HEK293 (cell line): ENCODE results near the gene PIK3C2B.
A peak's percentile ranks its signal among the peaks of the same experiment; 100 is the strongest.

Experiments
- GLI2 ChIP-seq: fragments of 450-650 bp; formaldehyde crosslinking; IDR thresholded peaks from 2 replicates; pipeline ENCODE4; 2017; ENCODE audit warnings: missing biosample characterization, missing genetic modification characterization, low read depth, borderline replicate concordance
- HIC1 ChIP-seq: fragments of 450-650 bp; formaldehyde crosslinking; IDR thresholded peaks from 2 replicates; pipeline ENCODE4 v1.5.1; 2016; ENCODE audit warnings: missing biosample characterization, missing genetic modification characterization
- IKZF3 ChIP-seq: fragments of 450-650 bp; IDR thresholded peaks from 2 replicates; pipeline ENCODE4 v1.5.0; 2018; ENCODE audit warnings: missing biosample characterization, mild to moderate bottlenecking, missing genetic modification characterization, moderate library complexity
- KLF1 ChIP-seq: fragments of 450-650 bp; formaldehyde crosslinking; IDR thresholded peaks from 2 replicates; pipeline ENCODE4 v1.5.1; 2016; ENCODE audit warnings: missing biosample characterization, missing genetic modification characterization
- OVOL3 ChIP-seq: fragments of 450-650 bp; formaldehyde crosslinking; IDR thresholded peaks from 2 replicates; pipeline ENCODE4 v1.5.1; 2016; ENCODE audit warnings: missing biosample characterization, missing genetic modification characterization
- REPIN1 ChIP-seq: fragments of 450-650 bp; formaldehyde crosslinking; IDR thresholded peaks from 2 replicates; pipeline ENCODE4 v1.5.1; 2017; ENCODE audit warnings: missing biosample characterization, missing genetic modification characterization, low read depth
- SALL2 ChIP-seq: fragments of 450-650 bp; formaldehyde crosslinking; IDR thresholded peaks from 2 replicates; pipeline ENCODE4 v1.5.0; 2017; ENCODE audit warnings: missing biosample characterization, mild to moderate bottlenecking, missing genetic modification characterization, borderline replicate concordance
- WT1 ChIP-seq: fragments of 450-650 bp; formaldehyde crosslinking; IDR thresholded peaks from 2 replicates; pipeline ENCODE4 v1.5.1; 2016; ENCODE audit warnings: missing biosample characterization, missing genetic modification characterization
- YY1 ChIP-seq: fragments of 450-650 bp; formaldehyde crosslinking; IDR thresholded peaks from 2 replicates; pipeline ENCODE4 v1.5.1; 2018; ENCODE audit warnings: missing biosample characterization, missing genetic modification characterization
- YY2 ChIP-seq: fragments of 450-650 bp; formaldehyde crosslinking; IDR thresholded peaks from 2 replicates; pipeline ENCODE4 v1.5.1; 2016; ENCODE audit warnings: missing biosample characterization, missing genetic modification characterization
- ZBTB11 ChIP-seq: fragments of 450-650 bp; formaldehyde crosslinking; conservative IDR thresholded peaks from 2 replicates; pipeline ENCODE4 v1.5.1; 2016; ENCODE audit warnings: low read depth, missing biosample characterization, missing genetic modification characterization
- ZBTB21 ChIP-seq: fragments of 450-650 bp; formaldehyde crosslinking; IDR thresholded peaks from 2 replicates; pipeline ENCODE4 v1.5.1; 2017; ENCODE audit warnings: missing biosample characterization, missing genetic modification characterization
- ZIC2 ChIP-seq: fragments of 450-650 bp; formaldehyde crosslinking; IDR thresholded peaks from 2 replicates; pipeline ENCODE4 v1.5.1; 2016; ENCODE audit warnings: missing biosample characterization, missing genetic modification characterization
- ZNF184 ChIP-seq: fragments of 450-650 bp; IDR thresholded peaks from 2 replicates; pipeline ENCODE4 v1.5.1; 2018; ENCODE audit warnings: missing biosample characterization, mild to moderate bottlenecking, missing genetic modification characterization
- ZNF211 ChIP-seq: fragments of 450-650 bp; formaldehyde crosslinking; IDR thresholded peaks from 2 replicates; pipeline ENCODE4 v1.5.1; 2016; ENCODE audit warnings: low read depth, missing biosample characterization, missing genetic modification characterization
- ZNF302 ChIP-seq: fragments of 450-650 bp; formaldehyde crosslinking; IDR thresholded peaks from 2 replicates; pipeline ENCODE4 v1.5.1; 2016; ENCODE audit warnings: missing biosample characterization, missing genetic modification characterization, low read depth
- ZNF362 ChIP-seq: fragments of 450-650 bp; formaldehyde crosslinking; IDR thresholded peaks from 2 replicates; pipeline ENCODE4 v1.5.1; 2016; ENCODE audit warnings: missing biosample characterization, missing genetic modification characterization
- ZNF404 ChIP-seq: fragments of 450-650 bp; formaldehyde crosslinking; IDR thresholded peaks from 2 replicates; pipeline ENCODE4 v1.5.1; 2017; ENCODE audit warnings: missing biosample characterization, missing genetic modification characterization
- ZNF514 ChIP-seq: fragments of 450-650 bp; formaldehyde crosslinking; IDR thresholded peaks from 2 replicates; pipeline ENCODE4 v1.5.1; 2016; ENCODE audit warnings: missing biosample characterization, missing genetic modification characterization
- ZNF701 ChIP-seq: fragments of 450-650 bp; formaldehyde crosslinking; IDR thresholded peaks from 2 replicates; pipeline ENCODE4 v1.5.1; 2016; ENCODE audit warnings: missing biosample characterization, missing genetic modification characterization
- ZNF768 ChIP-seq: fragments of 450-650 bp; formaldehyde crosslinking; IDR thresholded peaks from 2 replicates; pipeline ENCODE4 v1.5.1; 2018; ENCODE audit warnings: missing biosample characterization, mild to moderate bottlenecking, missing genetic modification characterization
- ZNF776 ChIP-seq: fragments of 450-650 bp; formaldehyde crosslinking; IDR thresholded peaks from 2 replicates; pipeline ENCODE4 v1.5.0; 2017; ENCODE audit warnings: missing biosample characterization, missing genetic modification characterization, borderline replicate concordance
- ZNF843 ChIP-seq: fragments of 450-650 bp; formaldehyde crosslinking; IDR thresholded peaks from 2 replicates; pipeline ENCODE4 v1.5.1; 2016; ENCODE audit warnings: missing biosample characterization, missing genetic modification characterization
- ZSCAN16 ChIP-seq: fragments of 450-650 bp; formaldehyde crosslinking; IDR thresholded peaks from 2 replicates; pipeline ENCODE4 v1.5.1; 2016; ENCODE audit warnings: missing biosample characterization, missing genetic modification characterization
- ZSCAN5A ChIP-seq: fragments of 450-650 bp; formaldehyde crosslinking; IDR thresholded peaks from 2 replicates; pipeline ENCODE4 v1.5.1; 2016; ENCODE audit warnings: missing biosample characterization, missing genetic modification characterization
- TF ChIP-seq, protein P1 (sequence below): fragments of 450-650 bp; formaldehyde crosslinking; IDR thresholded peaks from 2 replicates; pipeline ENCODE4 v1.5.1; 2016; ENCODE audit warnings: missing biosample characterization, missing genetic modification characterization
- TF ChIP-seq, protein P2 (sequence below): fragments of 450-650 bp; formaldehyde crosslinking; IDR thresholded peaks from 2 replicates; pipeline ENCODE4 v1.5.1; 2017; ENCODE audit warnings: missing biosample characterization, missing genetic modification characterization
- TF ChIP-seq, protein P3 (sequence below): fragments of 450-650 bp; formaldehyde crosslinking; IDR thresholded peaks from 2 replicates; pipeline ENCODE4 v1.5.1; 2016; ENCODE audit warnings: missing biosample characterization, missing genetic modification characterization

Gene PIK3C2B

GRCh38 chr1:204506201-204506968 lies 11.8 kb upstream of the PIK3C2B start (continued):
- TF ChIP-seq HIC1 (tag by site-specific recombination) (no peak), ZNF843 (peak; percentile 60; the same call in 1 of the 2 replicates), ZIC2 (tag by site-specific recombination) (no peak), ZBTB11 (tag by site-specific recombination) (peak; percentile 11; the same call in 1 of the 2 replicates), ZNF404 (tag by site-specific recombination) (no peak), KLF1 (peak; percentile 62), ZBTB21 (tag by site-specific recombination) (peak; percentile 59; the same call in 1 of the 2 replicates), YY2 (no peak), ZNF701 (tag by site-specific recombination) (no peak), ZNF768 (tag by site-specific recombination) (no peak), WT1 (peak; percentile 40), YY1 (tag by site-specific recombination) (no peak), SALL2 (no peak), GLI2 (no peak), OVOL3 (tag by site-specific recombination) (no peak), ZNF302 (tag by site-specific recombination) (no peak), ZSCAN5A (no peak), REPIN1 (tag by site-specific recombination) (no peak), ZNF514 (tag by site-specific recombination) (no peak), ZNF211 (tag by site-specific recombination) (no peak), ZNF184 (peak; percentile 71), ZNF362 (tag by site-specific recombination) (peak; percentile 99), ZNF776 (tag by site-specific recombination) (no peak), IKZF3 (peak; percentile 23), ZSCAN16 (no peak)
- TF ChIP-seq, protein P1, sequence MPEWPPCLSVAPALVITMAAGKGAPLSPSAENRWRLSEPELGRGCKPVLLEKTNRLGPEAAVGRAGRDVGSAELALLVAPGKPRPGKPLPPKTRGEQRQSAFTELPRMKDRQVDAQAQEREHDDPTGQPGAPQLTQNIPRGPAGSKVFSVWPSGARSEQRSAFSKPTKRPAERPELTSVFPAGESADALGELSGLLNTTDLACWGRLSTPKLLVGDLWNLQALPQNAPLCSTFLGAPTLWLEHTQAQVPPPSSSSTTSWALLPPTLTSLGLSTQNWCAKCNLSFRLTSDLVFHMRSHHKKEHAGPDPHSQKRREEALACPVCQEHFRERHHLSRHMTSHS (tag by site-specific recombination), result no peak
- TF ChIP-seq, protein P2, sequence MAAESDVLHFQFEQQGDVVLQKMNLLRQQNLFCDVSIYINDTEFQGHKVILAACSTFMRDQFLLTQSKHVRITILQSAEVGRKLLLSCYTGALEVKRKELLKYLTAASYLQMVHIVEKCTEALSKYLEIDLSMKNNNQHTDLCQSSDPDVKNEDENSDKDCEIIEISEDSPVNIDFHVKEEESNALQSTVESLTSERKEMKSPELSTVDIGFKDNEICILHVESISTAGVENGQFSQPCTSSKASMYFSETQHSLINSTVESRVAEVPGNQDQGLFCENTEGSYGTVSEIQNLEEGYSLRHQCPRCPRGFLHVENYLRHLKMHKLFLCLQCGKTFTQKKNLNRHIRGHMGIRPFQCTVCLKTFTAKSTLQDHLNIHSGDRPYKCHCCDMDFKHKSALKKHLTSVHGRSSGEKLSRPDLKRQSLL (tag by site-specific recombination), result peak; percentile 64; the same call in 1 of the 2 replicates
- TF ChIP-seq, protein P3, sequence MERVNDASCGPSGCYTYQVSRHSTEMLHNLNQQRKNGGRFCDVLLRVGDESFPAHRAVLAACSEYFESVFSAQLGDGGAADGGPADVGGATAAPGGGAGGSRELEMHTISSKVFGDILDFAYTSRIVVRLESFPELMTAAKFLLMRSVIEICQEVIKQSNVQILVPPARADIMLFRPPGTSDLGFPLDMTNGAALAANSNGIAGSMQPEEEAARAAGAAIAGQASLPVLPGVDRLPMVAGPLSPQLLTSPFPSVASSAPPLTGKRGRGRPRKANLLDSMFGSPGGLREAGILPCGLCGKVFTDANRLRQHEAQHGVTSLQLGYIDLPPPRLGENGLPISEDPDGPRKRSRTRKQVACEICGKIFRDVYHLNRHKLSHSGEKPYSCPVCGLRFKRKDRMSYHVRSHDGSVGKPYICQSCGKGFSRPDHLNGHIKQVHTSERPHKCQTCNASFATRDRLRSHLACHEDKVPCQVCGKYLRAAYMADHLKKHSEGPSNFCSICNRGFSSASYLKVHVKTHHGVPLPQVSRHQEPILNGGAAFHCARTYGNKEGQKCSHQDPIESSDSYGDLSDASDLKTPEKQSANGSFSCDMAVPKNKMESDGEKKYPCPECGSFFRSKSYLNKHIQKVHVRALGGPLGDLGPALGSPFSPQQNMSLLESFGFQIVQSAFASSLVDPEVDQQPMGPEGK, result no peak
